ENCODE data around the gene MSRB2.

The MSRB2 gene

DNA sequence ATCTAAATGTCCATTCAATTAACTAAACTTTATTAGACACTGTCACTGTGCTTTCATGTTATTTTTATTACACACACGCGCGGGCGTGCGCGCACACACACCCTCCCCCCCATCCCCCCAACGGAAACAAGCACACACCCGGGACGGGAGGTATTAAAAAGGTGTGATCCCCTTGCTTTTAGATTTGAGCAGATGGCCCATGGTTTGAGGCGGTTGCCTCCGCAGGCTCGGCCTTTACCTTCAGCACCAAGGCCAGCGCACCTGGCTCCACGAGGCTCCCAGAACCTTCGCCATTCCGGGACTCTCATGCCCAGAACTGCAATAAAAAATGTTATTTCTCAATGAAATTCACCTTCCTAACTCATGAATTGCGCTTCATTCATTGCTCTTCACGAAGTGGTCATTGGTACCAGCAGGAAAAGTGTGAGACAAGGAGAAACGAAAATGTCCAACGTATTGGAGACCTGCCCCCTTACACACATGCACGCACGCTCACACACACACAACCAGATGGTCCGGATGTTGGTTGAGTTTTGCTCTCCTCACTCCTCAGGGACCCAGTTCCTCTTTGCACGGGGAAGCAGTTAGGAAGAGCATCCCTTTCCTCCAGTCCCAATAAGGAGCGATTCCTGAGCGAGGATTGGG is 76.0 kb downstream of the MSRB2 start:
- no peak for DNase-seq

All from anterior cingulate cortex (tissue), 58 donors.